Esophagus squamous epithelium (tissue), 4 donors: ENCODE data around the gene SPATA13.

Experiments used
- POLR2A ChIP-seq, 4 donors: fragments of 450-650 bp; IDR thresholded peaks; one replicate each; pipeline ENCODE4 v1.6.1; 2017; ENCODE audit warnings: antibody characterized with exemption in 4 of 4, mild to moderate bottlenecking in 4 of 4, moderate library complexity in 3 of 4
- TF ChIP-seq, protein P1 (sequence below), 6 experiments: fragments of 450-650 bp in 4 of 6; fragments of 200-600 bp in 2 of 6; sonication (generic) in 2 of 6; IDR thresholded peaks; one replicate each; pipeline ENCODE4 v1.5.1; 2016 to 2019; ENCODE audit warnings: antibody characterized with exemption in 6 of 6, mild to moderate bottlenecking in 4 of 6, moderate library complexity in 4 of 6

DNA sequence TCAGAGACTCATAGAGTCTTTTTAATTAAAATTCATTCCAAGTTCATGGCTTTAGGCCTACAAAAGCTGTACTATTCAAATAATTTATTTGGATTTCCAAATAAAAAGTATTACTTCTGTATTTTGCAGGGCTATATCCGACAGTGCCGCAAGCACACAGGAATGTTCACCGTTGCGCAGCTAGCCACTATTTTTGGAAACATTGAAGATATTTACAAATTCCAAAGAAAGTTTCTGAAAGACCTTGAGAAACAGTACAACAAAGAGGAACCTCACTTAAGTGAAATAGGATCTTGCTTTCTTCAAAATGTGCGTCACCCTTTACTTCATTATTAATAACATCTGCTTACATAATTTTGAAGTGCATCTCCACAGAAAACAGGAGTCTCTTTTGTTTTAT is 128.3 kb downstream of the SPATA13 start:
- TF ChIP-seq, protein P1, sequence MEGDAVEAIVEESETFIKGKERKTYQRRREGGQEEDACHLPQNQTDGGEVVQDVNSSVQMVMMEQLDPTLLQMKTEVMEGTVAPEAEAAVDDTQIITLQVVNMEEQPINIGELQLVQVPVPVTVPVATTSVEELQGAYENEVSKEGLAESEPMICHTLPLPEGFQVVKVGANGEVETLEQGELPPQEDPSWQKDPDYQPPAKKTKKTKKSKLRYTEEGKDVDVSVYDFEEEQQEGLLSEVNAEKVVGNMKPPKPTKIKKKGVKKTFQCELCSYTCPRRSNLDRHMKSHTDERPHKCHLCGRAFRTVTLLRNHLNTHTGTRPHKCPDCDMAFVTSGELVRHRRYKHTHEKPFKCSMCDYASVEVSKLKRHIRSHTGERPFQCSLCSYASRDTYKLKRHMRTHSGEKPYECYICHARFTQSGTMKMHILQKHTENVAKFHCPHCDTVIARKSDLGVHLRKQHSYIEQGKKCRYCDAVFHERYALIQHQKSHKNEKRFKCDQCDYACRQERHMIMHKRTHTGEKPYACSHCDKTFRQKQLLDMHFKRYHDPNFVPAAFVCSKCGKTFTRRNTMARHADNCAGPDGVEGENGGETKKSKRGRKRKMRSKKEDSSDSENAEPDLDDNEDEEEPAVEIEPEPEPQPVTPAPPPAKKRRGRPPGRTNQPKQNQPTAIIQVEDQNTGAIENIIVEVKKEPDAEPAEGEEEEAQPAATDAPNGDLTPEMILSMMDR (IDR thresholded peaks at IDR 0.05), result no peak
- no peak for TF ChIP-seq POLR2A (IDR thresholded peaks at IDR 0.05)
